CD14-positive monocyte (primary cell): ENCODE data around the gene TRPV3. TPM values are rescaled to one million over a fixed set of nuclear protein-coding genes. Genes with fewer than 3 reads are reported as not detected.

Experiments used
- DNase-seq, 3 donors: peaks; one replicate each; pipeline ENCODE4 v3.0.0-alpha.2; 2011 to 2022
- H2AFZ ChIP-seq: 2 replicates; pipeline ENCODE4 v1.6.0; 2012; ENCODE audit warnings: mild to moderate bottlenecking, low read depth, low read length, inconsistent platforms; ENCODE audit not compliant: insufficient read depth, poor library complexity, severe bottlenecking
- H3K27ac ChIP-seq, 2 donors: 1 replicate in 1 of 2; 2 replicates in 1 of 2; pipeline ENCODE4 v1.5.1; 2012 to 2013; ENCODE audit warnings: low read length in 2 of 2, control low read depth in 1 of 2, inconsistent platforms in 1 of 2, low read depth in 1 of 2, mild to moderate bottlenecking in 1 of 2
- H3K27me3 ChIP-seq, 2 donors: one replicate each; pipeline versions ENCODE4 v1.6.0 to v1.6.1; 2011 to 2013; ENCODE audit warnings: low read length in 2 of 2; ENCODE audit not compliant: control insufficient read depth in 2 of 2, insufficient read depth in 2 of 2
- H3K36me3 ChIP-seq, 2 donors: replicated peaks in 1 of 2; 1 replicate in 1 of 2; 2 replicates in 1 of 2; pipeline versions ENCODE4 v1.5.1 to v1.6.1; 2012 to 2013; ENCODE audit warnings: low read length in 2 of 2, control low read depth in 1 of 2, inconsistent platforms in 1 of 2, mild to moderate bottlenecking in 1 of 2; ENCODE audit not compliant: insufficient read depth in 2 of 2, control insufficient read depth in 1 of 2
- H3K4me1 ChIP-seq, 2 donors: 1 replicate in 1 of 2; 2 replicates in 1 of 2; pipeline versions ENCODE4 v1.5.1 to v1.6.1; 2012 to 2013; ENCODE audit warnings: low read length in 2 of 2, control low read depth in 1 of 2, inconsistent platforms in 1 of 2, mild to moderate bottlenecking in 1 of 2, moderate library complexity in 1 of 2; ENCODE audit not compliant: insufficient read depth in 2 of 2, control insufficient read depth in 1 of 2
- H3K4me2 ChIP-seq: replicated peaks from 2 replicates; pipeline ENCODE3; 2012; ENCODE audit warnings: low read length, moderate library complexity, mild to moderate bottlenecking; ENCODE audit not compliant: poor library complexity, severe bottlenecking; ENCODE audit errors: extremely low read depth
- H3K4me3 ChIP-seq, 3 experiments: fragments of 200-600 bp in 1 of 3; sonication (generic) in 1 of 3; replicated peaks in 1 of 3; 1 replicate in 2 of 3; 2 replicates in 1 of 3; pipeline ENCODE4 v1.5.1; 2011 to 2013; ENCODE audit warnings: low read length in 3 of 3, mild to moderate bottlenecking in 3 of 3, control low read depth in 2 of 3, low read depth in 2 of 3, inconsistent platforms in 1 of 3, moderate library complexity in 1 of 3
- H3K79me2 ChIP-seq: 2 replicates; pipeline ENCODE4 v1.6.0; 2012; ENCODE audit warnings: mild to moderate bottlenecking, control low read depth, inconsistent platforms, low read length, moderate library complexity; ENCODE audit not compliant: insufficient read depth
- H3K9ac ChIP-seq: 2 replicates; pipeline ENCODE4 v1.6.0; 2017; ENCODE audit warnings: low read length, mild to moderate bottlenecking; ENCODE audit not compliant: insufficient read depth, poor library complexity, severe bottlenecking
- H3K9me3 ChIP-seq, 2 donors: replicated peaks in 1 of 2; 1 replicate in 1 of 2; 2 replicates in 1 of 2; pipeline versions ENCODE4 v1.5.1 to v1.6.1; 2012 to 2013; ENCODE audit warnings: low read length in 2 of 2, control low read depth in 1 of 2; ENCODE audit not compliant: control insufficient read depth in 1 of 2, insufficient read depth in 1 of 2
- H4K20me1 ChIP-seq: 2 replicates; pipeline ENCODE4 v1.6.0; 2012; ENCODE audit warnings: mild to moderate bottlenecking, low read length, control low read depth, moderate library complexity; ENCODE audit not compliant: insufficient read depth
- H3K27ac Mint-ChIP-seq, 7 donors: one replicate each; pipeline ENCODE4 v1.8.0; 2020; ENCODE audit warnings: mild to moderate bottlenecking in 7 of 7, mixed read lengths in 7 of 7, moderate library complexity in 6 of 7, inconsistent platforms in 2 of 7
- H3K27me3 Mint-ChIP-seq, 3 donors: one replicate each; pipeline ENCODE4 v1.8.0; 2021 to 2022; ENCODE audit warnings: low read depth in 3 of 3, mild to moderate bottlenecking in 3 of 3, mixed read lengths in 3 of 3, moderate library complexity in 3 of 3, inconsistent platforms in 1 of 3
- H3K36me3 Mint-ChIP-seq, 2 donors: one replicate each; pipeline ENCODE4 v1.8.0; 2020; ENCODE audit warnings: mixed read lengths in 2 of 2, inconsistent platforms in 1 of 2, mild to moderate bottlenecking in 1 of 2
- H3K4me1 Mint-ChIP-seq: one replicate; pipeline ENCODE4 v1.8.0; 2020; ENCODE audit warnings: mild to moderate bottlenecking, mixed read lengths
- H3K4me3 Mint-ChIP-seq, 2 donors: one replicate each; pipeline ENCODE4 v1.8.0; 2020; ENCODE audit warnings: mild to moderate bottlenecking in 2 of 2, mixed read lengths in 2 of 2, moderate library complexity in 1 of 2
- H3K9me3 Mint-ChIP-seq, 7 donors: one replicate each; pipeline ENCODE4 v1.8.0; 2020 to 2022; ENCODE audit warnings: mixed read lengths in 7 of 7, mild to moderate bottlenecking in 6 of 7, moderate library complexity in 6 of 7, inconsistent platforms in 2 of 7
- WGBS: methylation state at CpG from one replicate; pipeline ENCODE4 v1.1.5; 2013; ENCODE audit warnings: missing lambda C conversion rate; ENCODE audit not compliant: insufficient coverage; 5-methylcytosine and 5-hydroxymethylcytosine counted together
- intact Hi-C, 2 donors: fragments of 100-400 bp; cut with micrococcal nuclease; formaldehyde crosslinking; loops; one replicate each; pipeline versions ENCODE4 v1.15.0 to v1.15.1; 2023
- polyA plus RNA-seq, 3 donors: library from polyadenylated mRNA; depleted of rRNA in 1 of 3; unstranded in 2 of 3; stranded (reverse) in 1 of 3; fragments of 300-500 nt in 2 of 3; fragments of >200 nt in 1 of 3; fragmentation: Illumina TruSeq in 2 of 3; gene quantifications; 1 replicate in 2 of 3; 2 replicates in 1 of 3; pipeline ENCODE4 v1.2.3, GENCODE V29; 2012 to 2021
- TF ChIP-seq, protein P1 (sequence below): fragments of 200-600 bp; IDR thresholded peaks from one replicate; pipeline ENCODE4 v1.8.0; 2022; ENCODE audit warnings: antibody characterized with exemption, mild to moderate bottlenecking

Gene TRPV3
- polyA plus RNA-seq, 3 donors, result 0.01 TPM; not detected in 2

DNA sequence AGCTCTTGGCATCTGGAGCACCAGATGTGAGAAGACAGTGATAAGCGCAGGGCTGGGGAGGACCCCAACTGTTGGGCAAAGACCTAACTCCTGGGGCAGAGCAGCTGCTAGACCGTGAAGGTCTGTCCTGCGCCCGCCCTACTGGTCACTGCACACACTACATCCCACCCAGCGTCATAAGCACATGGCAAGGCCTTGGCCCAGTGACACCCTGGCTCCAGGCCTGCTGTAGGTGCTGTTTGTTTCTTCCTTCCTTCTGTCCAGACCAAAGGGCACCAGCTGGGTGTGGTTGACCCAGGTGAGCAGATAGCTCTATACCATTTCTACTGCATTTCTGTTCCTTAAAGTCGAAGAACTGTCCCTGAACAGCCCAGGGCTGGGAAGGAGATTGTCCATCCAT, 6.4 kb downstream of the TRPV3 start:
- Histone ChIP-seq H3K9me3 (no peaks in the 10 kb centered on the region), H3K79me2 (no peaks in the 10 kb centered on the region), H4K20me1 (no peaks in the 10 kb centered on the region), H2AFZ (no peak overlapping the region), H3K36me3 (no peaks in the 10 kb centered on the region), H3K4me2 (no peak overlapping the region), H3K4me1 (no peaks in the 10 kb centered on the region), H3K27me3 (no peaks in the 10 kb centered on the region), H3K9ac (no peak overlapping the region), H3K27ac (no peak overlapping the region), H3K4me3 (no peak overlapping the region)
- no peak for DNase-seq
- Mint-ChIP-seq H3K9me3 (peaks cover 0 to 5% (median 0%) of the 10 kb centered on the region in 7 donors), H3K36me3 (no peaks in the 10 kb centered on the region), H3K27me3 (peaks cover 4 to 6% (median 4%) of the 10 kb centered on the region in 3 donors), H3K4me3 (no peak overlapping the region), H3K4me1 (no peaks in the 10 kb centered on the region), H3K27ac (no peak overlapping the region)
- TF ChIP-seq, protein P1, sequence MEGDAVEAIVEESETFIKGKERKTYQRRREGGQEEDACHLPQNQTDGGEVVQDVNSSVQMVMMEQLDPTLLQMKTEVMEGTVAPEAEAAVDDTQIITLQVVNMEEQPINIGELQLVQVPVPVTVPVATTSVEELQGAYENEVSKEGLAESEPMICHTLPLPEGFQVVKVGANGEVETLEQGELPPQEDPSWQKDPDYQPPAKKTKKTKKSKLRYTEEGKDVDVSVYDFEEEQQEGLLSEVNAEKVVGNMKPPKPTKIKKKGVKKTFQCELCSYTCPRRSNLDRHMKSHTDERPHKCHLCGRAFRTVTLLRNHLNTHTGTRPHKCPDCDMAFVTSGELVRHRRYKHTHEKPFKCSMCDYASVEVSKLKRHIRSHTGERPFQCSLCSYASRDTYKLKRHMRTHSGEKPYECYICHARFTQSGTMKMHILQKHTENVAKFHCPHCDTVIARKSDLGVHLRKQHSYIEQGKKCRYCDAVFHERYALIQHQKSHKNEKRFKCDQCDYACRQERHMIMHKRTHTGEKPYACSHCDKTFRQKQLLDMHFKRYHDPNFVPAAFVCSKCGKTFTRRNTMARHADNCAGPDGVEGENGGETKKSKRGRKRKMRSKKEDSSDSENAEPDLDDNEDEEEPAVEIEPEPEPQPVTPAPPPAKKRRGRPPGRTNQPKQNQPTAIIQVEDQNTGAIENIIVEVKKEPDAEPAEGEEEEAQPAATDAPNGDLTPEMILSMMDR, result no peak
- intact Hi-C loops, result no loop called here
- 92% methylated on average over 4 of the region's 6 CpGs for WGBS

DNA sequence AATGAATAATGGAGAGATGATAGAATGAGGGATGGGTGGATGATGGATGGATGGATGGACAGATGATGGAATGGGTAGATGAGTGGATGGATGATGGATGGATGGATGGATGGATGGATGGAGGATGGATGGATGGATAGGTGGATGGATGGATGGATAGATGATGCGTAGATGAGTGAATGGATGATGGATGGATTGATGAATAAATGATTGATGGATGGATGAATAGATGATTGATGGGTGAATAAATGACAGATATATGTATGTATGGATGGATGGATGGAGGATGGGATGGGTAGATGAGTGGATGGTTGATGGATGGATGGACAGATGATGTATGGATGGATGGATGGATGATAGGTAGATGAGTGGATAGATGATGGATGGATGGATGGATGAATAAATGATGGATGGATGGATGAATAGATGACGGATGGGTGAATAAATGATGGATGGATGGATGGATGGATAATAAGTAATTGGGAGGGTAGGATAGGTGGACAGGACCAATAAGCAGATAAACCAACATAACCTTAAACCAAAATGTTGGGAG, 7.9 kb downstream of the TRPV3 start:
- Mint-ChIP-seq H3K4me3 (no peak overlapping the region), H3K27ac (no peak overlapping the region)
- DNase-seq, result no peak

More for the DNA sequence above, 7.9 kb downstream of the TRPV3 start:
- TF ChIP-seq, protein P1, result no peak
- Histone ChIP-seq H2AFZ (no peak overlapping the region), H3K4me1 (no peaks in the 10 kb centered on the region), H3K9ac (no peak overlapping the region), H3K36me3 (no peaks in the 10 kb centered on the region), H3K79me2 (no peaks in the 10 kb centered on the region), H3K4me3 (no peak overlapping the region), H3K9me3 (no peaks in the 10 kb centered on the region), H3K27me3 (no peaks in the 10 kb centered on the region), H3K27ac (no peak overlapping the region), H4K20me1 (no peaks in the 10 kb centered on the region), H3K4me2 (no peak overlapping the region)
- peaks cover 3 to 6% (median 4%) of the 10 kb centered on the region in 3 donors for H3K27me3 Mint-ChIP-seq
- no peaks in the 10 kb centered on the region for H3K4me1 Mint-ChIP-seq
- intact Hi-C loops, result no loop called here
- no peaks in the 10 kb centered on the region for H3K36me3 Mint-ChIP-seq
- H3K9me3 Mint-ChIP-seq, result peaks cover 0 to 8% (median 0%) of the 10 kb centered on the region in 7 donors
- 100% methylated on average over 1 of the region's 2 CpGs for WGBS
